GM23248 (cell line): ENCODE results near the gene GFM1.

Experiments used
- EZH2 ChIP-seq: fragments of 200-600 bp; sonication (generic); IDR thresholded peaks from 2 replicates; pipeline ENCODE4 v1.6.1; 2018; ENCODE audit warnings: antibody characterized with exemption, mild to moderate bottlenecking; ENCODE audit not compliant: insufficient read depth, poor library complexity, severe bottlenecking
- EZH2phosphoT487 ChIP-seq: fragments of 200-600 bp; sonication (generic); IDR thresholded peaks from 2 replicates; pipeline ENCODE4 v1.6.1; 2018; ENCODE audit warnings: antibody characterized with exemption, moderate library complexity, mild to moderate bottlenecking, low read depth; ENCODE audit not compliant: insufficient read depth

DNA sequence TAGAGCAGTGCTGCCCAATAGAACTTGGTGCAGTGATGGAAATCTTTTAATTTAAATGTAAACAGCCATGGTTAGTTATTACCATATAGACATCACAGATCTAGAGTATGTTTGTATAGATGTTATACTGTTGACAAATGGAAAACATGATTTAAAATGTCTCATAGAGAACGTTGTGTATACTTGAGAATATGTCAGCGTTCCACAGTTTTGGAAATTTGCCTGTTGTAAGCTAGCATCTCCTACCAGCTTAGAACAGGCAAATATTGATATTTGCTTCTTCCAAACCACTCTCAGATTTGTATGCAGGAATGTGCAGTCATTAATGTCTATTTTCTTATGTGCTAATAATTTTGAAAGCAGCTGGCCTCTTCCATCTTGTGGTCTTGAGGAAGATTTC is 36.5 kb downstream of the GFM1 start:
- TF ChIP-seq EZH2phosphoT487 (no peak), EZH2 (no peak)
